Neural cell (in vitro differentiated cells): ENCODE measurements around the gene GFOD2. TPM values are rescaled to one million over a fixed set of nuclear protein-coding genes. Genes with fewer than 3 reads are reported as not detected.

Source experiments
- H2AFZ ChIP-seq: fragments of 200-600, 300-800 bp; sonication (generic), shearing (Covaris generic); 2 replicates; pipeline ENCODE4 v1.6.0; 2014; ENCODE audit warnings: low read depth, mild to moderate bottlenecking, antibody characterized with exemption, low read length, moderate library complexity
- H3F3A ChIP-seq: fragments of 200-600 bp; shearing (Covaris generic); 2 replicates; pipeline ENCODE4 v1.6.1; 2016; ENCODE audit warnings: mild to moderate bottlenecking, moderate library complexity, mixed read lengths, antibody characterized with exemption, low read length; ENCODE audit not compliant: insufficient read depth, poor library complexity, severe bottlenecking
- H3K27ac ChIP-seq: fragments of 200-600, 300-800 bp; sonication (generic), shearing (Covaris generic); 2 replicates; pipeline ENCODE4 v1.5.1; 2014; ENCODE audit warnings: mild to moderate bottlenecking, low read length, moderate library complexity
- H3K27me3 ChIP-seq: fragments of 300-800, 200-600 bp; sonication (generic), shearing (Covaris generic); 2 replicates; pipeline ENCODE4 v1.6.0; 2014; ENCODE audit warnings: mild to moderate bottlenecking, low read depth, low read length, moderate library complexity; ENCODE audit not compliant: insufficient read depth
- H3K36me3 ChIP-seq: fragments of 300-800, 200-600 bp; sonication (generic), shearing (Covaris generic); 2 replicates; pipeline ENCODE4 v1.5.1; 2014; ENCODE audit warnings: mild to moderate bottlenecking, antibody characterized with exemption, low read length, moderate library complexity; ENCODE audit not compliant: insufficient read depth
- H3K4me2 ChIP-seq: fragments of 300-800, 200-600 bp; sonication (generic), shearing (Covaris generic); 2 replicates; pipeline ENCODE4 v1.6.0; 2014; ENCODE audit warnings: mild to moderate bottlenecking, low read length
- H3K4me3 ChIP-seq: fragments of 300-800, 200-600 bp; sonication (generic), shearing (Covaris generic); 2 replicates; pipeline ENCODE4 v1.5.1; 2014; ENCODE audit warnings: mild to moderate bottlenecking, low read length, moderate library complexity
- H3K79me2 ChIP-seq: fragments of 200-600 bp; shearing (Covaris generic); replicated peaks from 2 replicates; pipeline ENCODE4 v1.6.0; 2014; ENCODE audit warnings: mild to moderate bottlenecking, low read length, moderate library complexity; ENCODE audit not compliant: insufficient read depth
- H3K9ac ChIP-seq: fragments of 300-800, 200-600 bp; sonication (generic), shearing (Covaris generic); 2 replicates; pipeline ENCODE4 v1.6.1; 2016; ENCODE audit warnings: mild to moderate bottlenecking, low read length, mixed read lengths
- H3K9me2 ChIP-seq: fragments of 200-600 bp; shearing (Covaris generic); 2 replicates; pipeline ENCODE4 v1.6.1; 2016; ENCODE audit warnings: mild to moderate bottlenecking, low read length, mixed read lengths; ENCODE audit not compliant: insufficient read depth
- H3K9me3 ChIP-seq: fragments of 200-600, 300-800 bp; sonication (generic), shearing (Covaris generic); 2 replicates; pipeline ENCODE4 v1.6.1; 2016; ENCODE audit warnings: mild to moderate bottlenecking, mixed run types, low read length, moderate library complexity, mixed read lengths
- H4K20me1 ChIP-seq: fragments of 200-600 bp; shearing (Covaris generic); 2 replicates; pipeline ENCODE4 v1.6.1; 2016; ENCODE audit warnings: mild to moderate bottlenecking, mixed run types; ENCODE audit not compliant: insufficient read depth
- EP300 ChIP-seq: fragments of 450-650 bp; conservative IDR thresholded peaks from 2 replicates; pipeline ENCODE4 v1.6.1; 2014; ENCODE audit warnings: antibody characterized with exemption, mild to moderate bottlenecking, moderate library complexity; ENCODE audit not compliant: poor library complexity, severe bottlenecking
- EZH2 ChIP-seq: fragments of 200-600, 300-800 bp; shearing (Covaris generic), sonication (generic); IDR thresholded peaks from 2 replicates; pipeline ENCODE4 v1.6.1; 2014; ENCODE audit warnings: antibody characterized with exemption, low read length, borderline replicate concordance, mild to moderate bottlenecking; ENCODE audit not compliant: insufficient read depth, poor library complexity, severe bottlenecking
- MXI1 ChIP-seq: fragments of 450-650 bp; conservative IDR thresholded peaks from 2 replicates; pipeline ENCODE4 v1.6.1; 2014; ENCODE audit warnings: antibody characterized with exemption, mild to moderate bottlenecking; ENCODE audit not compliant: poor library complexity, severe bottlenecking
- POLR2AphosphoS5 ChIP-seq: IDR thresholded peaks from 2 replicates; pipeline ENCODE4 v1.6.1; 2012
- RAD21 ChIP-seq: fragments of 450-650 bp; conservative IDR thresholded peaks from 2 replicates; pipeline ENCODE4 v1.6.1; 2014; ENCODE audit warnings: antibody characterized with exemption, mild to moderate bottlenecking, moderate library complexity
- REST ChIP-seq: IDR thresholded peaks from 2 replicates; pipeline ENCODE4 v1.6.1; 2012; ENCODE audit warnings: borderline replicate concordance
- SMC3 ChIP-seq: fragments of 450-650 bp; conservative IDR thresholded peaks from 2 replicates; pipeline ENCODE4 v1.6.1; 2014; ENCODE audit warnings: antibody characterized with exemption, mild to moderate bottlenecking, moderate library complexity; ENCODE audit not compliant: poor library complexity
- TAF1 ChIP-seq: IDR thresholded peaks from 2 replicates; pipeline ENCODE4 v1.6.1; 2012; ENCODE audit warnings: low read depth
- polyA plus RNA-seq: library from polyadenylated mRNA; depleted of rRNA; stranded (reverse); fragments of >200 nt; gene quantifications from 2 replicates; pipeline ENCODE4 v1.2.3, GENCODE V29; 2014
- TF ChIP-seq, protein P1 (sequence below): fragments of 450-650 bp; IDR thresholded peaks from 2 replicates; pipeline ENCODE4 v1.5.1; 2014; ENCODE audit warnings: antibody characterized with exemption, mild to moderate bottlenecking, moderate library complexity; ENCODE audit not compliant: poor library complexity, severe bottlenecking

GFOD2 gene
- polyA plus RNA-seq, 1 donor from 2014 or later: 88.4 TPM

DNA sequence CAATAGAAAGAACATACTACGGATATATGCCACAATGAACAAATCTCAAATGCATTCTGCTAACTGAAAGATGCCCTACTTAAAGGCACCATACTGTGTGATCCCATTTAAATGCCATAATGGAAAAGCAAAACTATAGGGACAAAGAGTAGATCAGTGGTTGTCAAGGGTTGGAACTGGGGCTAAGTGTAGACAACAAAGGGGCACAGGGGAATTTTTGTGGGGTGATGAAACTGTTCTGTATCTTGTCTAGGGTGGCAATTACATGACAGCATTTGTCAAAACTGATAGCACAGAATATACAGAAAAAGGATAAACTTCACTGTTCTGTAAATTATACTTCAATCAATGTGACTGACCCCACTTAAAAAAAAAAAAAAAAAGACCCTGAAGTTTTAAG is 17.7 kb downstream of the GFOD2 start:
- TF ChIP-seq POLR2AphosphoS5: peak; percentile 91
- TF ChIP-seq, protein P1, sequence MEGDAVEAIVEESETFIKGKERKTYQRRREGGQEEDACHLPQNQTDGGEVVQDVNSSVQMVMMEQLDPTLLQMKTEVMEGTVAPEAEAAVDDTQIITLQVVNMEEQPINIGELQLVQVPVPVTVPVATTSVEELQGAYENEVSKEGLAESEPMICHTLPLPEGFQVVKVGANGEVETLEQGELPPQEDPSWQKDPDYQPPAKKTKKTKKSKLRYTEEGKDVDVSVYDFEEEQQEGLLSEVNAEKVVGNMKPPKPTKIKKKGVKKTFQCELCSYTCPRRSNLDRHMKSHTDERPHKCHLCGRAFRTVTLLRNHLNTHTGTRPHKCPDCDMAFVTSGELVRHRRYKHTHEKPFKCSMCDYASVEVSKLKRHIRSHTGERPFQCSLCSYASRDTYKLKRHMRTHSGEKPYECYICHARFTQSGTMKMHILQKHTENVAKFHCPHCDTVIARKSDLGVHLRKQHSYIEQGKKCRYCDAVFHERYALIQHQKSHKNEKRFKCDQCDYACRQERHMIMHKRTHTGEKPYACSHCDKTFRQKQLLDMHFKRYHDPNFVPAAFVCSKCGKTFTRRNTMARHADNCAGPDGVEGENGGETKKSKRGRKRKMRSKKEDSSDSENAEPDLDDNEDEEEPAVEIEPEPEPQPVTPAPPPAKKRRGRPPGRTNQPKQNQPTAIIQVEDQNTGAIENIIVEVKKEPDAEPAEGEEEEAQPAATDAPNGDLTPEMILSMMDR: no peak
- TF ChIP-seq REST: no peak
- TF ChIP-seq SMC3: no peak
- no peak for TF ChIP-seq EZH2
- peak; percentile 74 for TF ChIP-seq EP300
- TF ChIP-seq TAF1: no peak
- TF ChIP-seq MXI1: no peak
- TF ChIP-seq RAD21: no peak
- H3K4me2 ChIP-seq: no peak overlapping the region
- no peaks in the 10 kb centered on the region for H3K27me3 ChIP-seq
- peaks cover 12% of the 10 kb centered on the region for H4K20me1 ChIP-seq
- H3K9me3 ChIP-seq: no peaks in the 10 kb centered on the region
- H3K36me3 ChIP-seq: no peaks in the 10 kb centered on the region
- H2AFZ ChIP-seq: no peak overlapping the region
- no peak overlapping the region for H3K27ac ChIP-seq
- H3K9ac ChIP-seq: no peak overlapping the region
- H3K4me3 ChIP-seq: no peak overlapping the region
- H3K79me2 ChIP-seq: peaks cover 28% of the 10 kb centered on the region
- H3K9me2 ChIP-seq: no peaks in the 10 kb centered on the region
- no peaks in the 10 kb centered on the region for H3F3A ChIP-seq

DNA sequence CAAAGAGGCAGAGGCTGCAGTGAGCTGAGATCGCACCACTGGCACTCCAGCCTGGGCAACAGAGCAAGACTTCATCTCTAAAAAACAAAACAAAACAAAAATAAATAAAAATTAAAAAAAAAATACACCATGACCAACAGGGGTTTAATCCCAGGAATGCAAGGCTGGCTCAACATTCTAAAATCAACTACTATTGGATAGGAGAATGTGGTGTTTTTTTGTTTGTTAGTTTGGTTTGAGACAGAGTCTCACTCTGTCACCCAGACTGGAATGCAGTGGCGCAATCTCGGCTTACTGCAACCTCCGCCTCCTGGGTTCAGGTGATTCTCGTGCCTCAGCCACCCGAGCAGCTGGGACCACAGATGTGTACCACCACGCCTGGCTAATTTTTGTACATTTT is 19.9 kb downstream of the GFOD2 start:
- Histone ChIP-seq H2AFZ (no peak overlapping the region), H3K36me3 (no peaks in the 10 kb centered on the region), H3K9me3 (no peaks in the 10 kb centered on the region), H3K27ac (no peak overlapping the region), H3K27me3 (no peaks in the 10 kb centered on the region), H3K9ac (no peak overlapping the region), H3K79me2 (peaks cover 12% of the 10 kb centered on the region), H3K4me2 (no peak overlapping the region), H3F3A (no peaks in the 10 kb centered on the region), H3K9me2 (no peaks in the 10 kb centered on the region), H4K20me1 (peaks cover 8% of the 10 kb centered on the region), H3K4me3 (no peak overlapping the region)
- TF ChIP-seq POLR2AphosphoS5: no peak
- no peak for TF ChIP-seq EP300
- TF ChIP-seq REST: no peak
- TF ChIP-seq RAD21: no peak
- TF ChIP-seq TAF1: no peak
- TF ChIP-seq SMC3: no peak
- no peak for TF ChIP-seq MXI1
- no peak for TF ChIP-seq EZH2
- TF ChIP-seq, protein P1: no peak
